Fibroblast of lung (primary cell): ENCODE results near the gene DCBLD2.

Source experiments
- EZH2 ChIP-seq: IDR thresholded peaks from 2 replicates; pipeline ENCODE4 v1.5.1; 2012; ENCODE audit warnings: low read length, control low read depth, mild to moderate bottlenecking; ENCODE audit errors: missing control alignments
- TF ChIP-seq, protein P1 (sequence below), 2 donors: IDR thresholded peaks in 1 of 2; conservative IDR thresholded peaks in 1 of 2; 1 replicate in 1 of 2; 2 replicates in 1 of 2; pipeline ENCODE4 v1.5.1; 2011 to 2012; ENCODE audit warnings: low read length in 2 of 2, control low read depth in 1 of 2, inconsistent platforms in 1 of 2, low read depth in 1 of 2, mild to moderate bottlenecking in 1 of 2

DNA sequence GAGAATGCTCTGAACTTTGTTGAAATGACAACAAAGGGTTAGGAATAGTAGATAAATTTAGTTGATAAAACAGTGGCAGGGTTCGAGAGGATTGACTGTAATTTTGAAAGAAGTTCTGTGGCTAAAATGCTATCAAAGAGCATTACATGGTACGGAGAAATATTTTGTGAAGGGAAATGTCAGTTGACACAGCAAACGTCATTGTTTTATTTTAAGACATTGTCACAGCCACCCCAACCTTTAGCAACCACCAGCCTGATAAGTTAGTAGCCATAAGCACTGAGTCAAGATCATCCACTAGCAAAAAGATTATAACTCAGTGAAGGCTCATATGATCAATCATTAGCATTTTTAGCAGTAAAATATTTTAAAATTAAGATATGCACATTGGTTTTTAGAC, 147.0 kb downstream of the DCBLD2 start:
- TF ChIP-seq, protein P1, sequence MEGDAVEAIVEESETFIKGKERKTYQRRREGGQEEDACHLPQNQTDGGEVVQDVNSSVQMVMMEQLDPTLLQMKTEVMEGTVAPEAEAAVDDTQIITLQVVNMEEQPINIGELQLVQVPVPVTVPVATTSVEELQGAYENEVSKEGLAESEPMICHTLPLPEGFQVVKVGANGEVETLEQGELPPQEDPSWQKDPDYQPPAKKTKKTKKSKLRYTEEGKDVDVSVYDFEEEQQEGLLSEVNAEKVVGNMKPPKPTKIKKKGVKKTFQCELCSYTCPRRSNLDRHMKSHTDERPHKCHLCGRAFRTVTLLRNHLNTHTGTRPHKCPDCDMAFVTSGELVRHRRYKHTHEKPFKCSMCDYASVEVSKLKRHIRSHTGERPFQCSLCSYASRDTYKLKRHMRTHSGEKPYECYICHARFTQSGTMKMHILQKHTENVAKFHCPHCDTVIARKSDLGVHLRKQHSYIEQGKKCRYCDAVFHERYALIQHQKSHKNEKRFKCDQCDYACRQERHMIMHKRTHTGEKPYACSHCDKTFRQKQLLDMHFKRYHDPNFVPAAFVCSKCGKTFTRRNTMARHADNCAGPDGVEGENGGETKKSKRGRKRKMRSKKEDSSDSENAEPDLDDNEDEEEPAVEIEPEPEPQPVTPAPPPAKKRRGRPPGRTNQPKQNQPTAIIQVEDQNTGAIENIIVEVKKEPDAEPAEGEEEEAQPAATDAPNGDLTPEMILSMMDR (conservative IDR thresholded peaks at IDR 0.05 in 1 of 2, IDR thresholded peaks at IDR 0.05 in 1 of 2; ENCODE audit: low read depth in 1 of 2, low read length in 2 of 2) = no peak
- TF ChIP-seq EZH2 = no peak
